Measurements from ENCODE around the gene AACS.

DNA sequence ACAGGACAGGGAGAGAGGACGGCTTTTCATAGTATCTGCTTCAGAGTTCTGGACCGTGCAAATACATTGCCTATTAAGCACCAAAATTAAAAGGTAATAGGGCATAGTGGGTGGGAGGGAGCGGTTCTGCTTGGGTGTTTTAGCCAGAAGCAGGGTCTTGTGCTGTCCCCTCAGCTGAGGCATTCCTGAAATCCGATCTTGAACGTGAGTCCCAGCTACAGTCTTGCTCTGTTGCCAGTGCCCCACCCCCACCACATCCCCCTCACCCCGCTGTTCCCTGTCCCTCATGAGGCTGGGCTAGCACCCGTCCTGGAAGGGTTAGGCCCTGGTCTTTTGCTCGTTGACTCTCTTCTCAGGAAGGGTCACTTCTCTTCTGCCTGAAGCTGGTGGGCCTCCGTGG is 48.6 kb downstream of the AACS start:
- TF ChIP-seq CTCF (conservative IDR thresholded peaks at IDR 0.05; ENCODE audit: low read length): no peak
- TF ChIP-seq EZH2phosphoT487 (IDR thresholded peaks at IDR 0.05; ENCODE audit: borderline replicate concordance, low read depth, low read length): no peak
